ENCODE data around the gene ACP4. TPM values are rescaled to one million over a fixed set of nuclear protein-coding genes. Genes with fewer than 3 reads are reported as not detected.

Gene ACP4
- total and polyA plus RNA-seq, 2 of the 13 experiments (the other 11 are each of a cell fraction or from before 2014, with no cell fraction given) = 0.08 TPM; not detected in 1

GRCh38 chr19:50797429-50797780 is 7.2 kb downstream of the ACP4 start:
- no peak for FAIRE-seq
- intact Hi-C loops (cut with micrococcal nuclease; ENCODE audit: unreplicated experiment) (no loop called here), in situ Hi-C loops (cut with HindIII; ENCODE audit: extremely low pct_ligation_motif_present, low pct_unique_long_range_greater_than_20kb) (loop anchor here (25.0 kb wide), 1 partner anchor 435 kb away; the partner anchor contains the start of gene NAPSA)
- Histone ChIP-seq H4K20me1 (ENCODE audit: insufficient read depth, low read length) (peaks cover 43% of the 10 kb centered on the region), H3K9ac (ENCODE audit: insufficient read depth, low read depth, low read length) (no peak overlapping the region), H3K27me3 (ENCODE audit: control insufficient read depth in 1 of 2, insufficient read depth in 2 of 2, low read length in 2 of 2) (no peaks in the 10 kb centered on the region), H3K4me3 (replicated peaks in 1 of 3; ENCODE audit: insufficient read depth in 1 of 3, low read depth in 2 of 3, low read length in 3 of 3) (no peak overlapping the region), H3K9me3 (ENCODE audit: low read length) (no peaks in the 10 kb centered on the region), H3K4me1 (ENCODE audit: insufficient read depth, low read length) (peaks cover 26% of the 10 kb centered on the region), H3K79me2 (ENCODE audit: insufficient read depth, low read length) (peaks cover 18% of the 10 kb centered on the region), H2AFZ (ENCODE audit: low read length) (no peak overlapping the region), H3K27ac (ENCODE audit: extremely low read length, insufficient read depth, low read length) (no peak overlapping the region), H3K36me3 (replicated peaks in 1 of 2; ENCODE audit: control insufficient read depth in 1 of 2, insufficient read depth in 2 of 2, low read length in 2 of 2) (peaks cover 26 to 45% of the 10 kb centered on the region in 2 experiments), H3K4me2 (ENCODE audit: low read depth, low read length) (no peak overlapping the region)
- 76% methylated on average over 7 of the region's 7 CpGs for WGBS (ENCODE audit: low lambda C conversion rate)
- no peak for TF ChIP-seq ZNF772 (CRISPR knock-in tag; IDR thresholded peaks at IDR 0.05)
- TF ChIP-seq MEIS2 (CRISPR knock-in tag; IDR thresholded peaks at IDR 0.05) = no peak
- TF ChIP-seq ATF7 (IDR thresholded peaks at IDR 0.05) = no peak
- TF ChIP-seq ATF7 (CRISPR knock-in tag; IDR thresholded peaks at IDR 0.05) = 0 out of 2 replicates have a peak, but pooled peaks have one; percentile 0
- DNase-seq (ENCODE audit: low spot score) = no peak
- ATAC-seq = no peak
- BruUV-seq (replicated peaks) = no TSS peak
- CTCF ChIA-PET (ENCODE audit: low intra/inter-chr PET ratio, low total read pairs) = no interaction called here
- POLR2A ChIA-PET = no interaction called here

DNA sequence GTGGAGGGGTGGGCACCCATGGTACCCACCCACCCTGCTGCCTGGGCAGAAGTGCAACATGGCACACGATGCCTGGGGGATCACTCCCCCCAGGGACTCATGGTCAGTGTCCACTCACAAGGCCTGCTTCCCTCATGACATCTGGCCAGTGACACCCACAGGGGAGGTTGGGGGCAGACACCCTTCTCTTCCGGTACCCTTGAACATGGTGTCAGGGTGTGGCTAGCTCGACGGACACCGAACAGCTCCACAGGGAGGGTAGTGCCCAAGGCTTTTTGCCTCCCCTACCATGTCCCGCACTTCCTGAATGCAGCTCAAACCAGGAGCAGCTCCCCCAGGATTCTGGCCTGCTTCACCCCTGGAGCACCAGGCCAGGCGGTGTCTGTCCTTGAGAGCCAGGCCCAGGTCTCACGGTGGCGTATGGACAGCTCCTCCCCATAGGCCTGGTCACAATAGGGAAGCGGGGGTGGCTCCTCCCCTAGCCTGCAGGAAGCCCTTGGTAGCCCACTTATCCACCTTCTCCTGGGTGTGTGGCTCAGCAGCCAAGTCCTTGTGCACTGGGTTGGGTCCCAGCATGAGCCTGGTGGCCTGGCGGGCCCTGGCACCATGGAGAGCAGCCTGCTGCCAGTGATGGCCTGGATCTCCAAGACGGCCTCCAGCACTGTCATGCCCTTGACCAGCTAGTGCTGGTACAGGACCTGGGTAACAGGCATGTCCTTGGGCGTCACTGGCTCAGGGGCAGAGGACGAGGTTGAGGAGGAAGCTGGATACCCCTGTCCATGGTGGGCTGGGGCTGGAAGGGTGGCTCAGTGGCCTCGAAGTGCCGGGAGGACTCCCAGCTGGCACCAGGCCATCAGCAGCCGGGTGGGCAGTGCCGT is 7.8 kb downstream of the ACP4 start:
- no peaks in the 10 kb centered on the region for H3K27me3 ChIP-seq (ENCODE audit: control insufficient read depth in 1 of 2, insufficient read depth in 2 of 2, low read length in 2 of 2)
- H3K4me1 ChIP-seq (ENCODE audit: insufficient read depth, low read length) = peaks cover 32% of the 10 kb centered on the region
- FAIRE-seq (no peak), ATAC-seq (no peak), DNase-seq (ENCODE audit: low spot score) (no peak)
- intact Hi-C loops (cut with micrococcal nuclease; ENCODE audit: unreplicated experiment) = no loop called here
- H3K4me3 ChIP-seq (replicated peaks in 1 of 3; ENCODE audit: insufficient read depth in 1 of 3, low read depth in 2 of 3, low read length in 3 of 3) = no peak overlapping the region
- peaks cover 24% of the 10 kb centered on the region for H3K79me2 ChIP-seq (ENCODE audit: insufficient read depth, low read length)
- H3K36me3 ChIP-seq (replicated peaks in 1 of 2; ENCODE audit: control insufficient read depth in 1 of 2, insufficient read depth in 2 of 2, low read length in 2 of 2) = peaks cover 26 to 47% of the 10 kb centered on the region in 2 experiments
- no peaks in the 10 kb centered on the region for H3K9me3 ChIP-seq (ENCODE audit: low read length)
- 98% methylated on average over 7 of the region's 18 CpGs for WGBS (ENCODE audit: low lambda C conversion rate)
- H3K27ac ChIP-seq (ENCODE audit: extremely low read length, insufficient read depth, low read length) = no peak overlapping the region
- peaks cover 48% of the 10 kb centered on the region for H4K20me1 ChIP-seq (ENCODE audit: insufficient read depth, low read length)
- H3K4me2 ChIP-seq (ENCODE audit: low read depth, low read length) = no peak overlapping the region
- in situ Hi-C loops (cut with HindIII; ENCODE audit: extremely low pct_ligation_motif_present, low pct_unique_long_range_greater_than_20kb) = loop anchor here (25.0 kb wide), 1 partner anchor 436 kb away; the partner anchor contains the start of gene NAPSA
- CTCF ChIA-PET (ENCODE audit: low intra/inter-chr PET ratio, low total read pairs) = no interaction called here
- no peak overlapping the region for H3K9ac ChIP-seq (ENCODE audit: insufficient read depth, low read depth, low read length)
- no TSS peak for BruUV-seq (replicated peaks)
- POLR2A ChIA-PET = no interaction called here
- no peak overlapping the region for H2AFZ ChIP-seq (ENCODE audit: low read length)
- TF ChIP-seq ZNF446 (CRISPR knock-in tag; IDR thresholded peaks at IDR 0.05) (no peak), ZNF121 (CRISPR knock-in tag; IDR thresholded peaks at IDR 0.05) (no peak), POLR2AphosphoS5 (IDR thresholded peaks at IDR 0.05; ENCODE audit: low read depth, low read length) (0 out of 2 replicates have a peak, but pooled peaks have one; percentile 30), CENPX (CRISPR knock-in tag; IDR thresholded peaks at IDR 0.05) (no peak), WIZ (CRISPR knock-in tag; IDR thresholded peaks at IDR 0.05) (no peak), RBM22 (optimal IDR thresholded peaks at IDR 0.05; ENCODE audit: low read length) (peak; percentile 75), REST (IDR thresholded peaks at IDR 0.05; ENCODE audit: borderline replicate concordance in 1 of 2, low read depth in 1 of 2, low read length in 2 of 2) (peak; percentile 19 to 43; a peak in 3 of 4 replicates), AGO2 (optimal IDR thresholded peaks at IDR 0.05; ENCODE audit: low read depth, low read length) (peak; percentile 83), RBFOX2 (IDR thresholded peaks at IDR 0.05; ENCODE audit: low read depth, low read length) (peak; percentile 23; the same call in 1 of the 2 replicates), POLR2A (IDR thresholded peaks at IDR 0.05; ENCODE audit: insufficient read depth in 1 of 2, low read depth in 2 of 2, low read length in 2 of 2) (peak; percentile 13 to 41; a peak in 2 of 4 replicates), HNRNPL (IDR thresholded peaks at IDR 0.05; ENCODE audit: low read depth, low read length) (0 out of 2 replicates have a peak, but pooled peaks have one; percentile 56), ZC3H13 (CRISPR knock-in tag; IDR thresholded peaks at IDR 0.05) (peak; percentile 68; the same call in 1 of the 2 replicates)

Measured in HepG2 (cell line).